T-cell (primary cell): Measurements from ENCODE around the gene ENOX1. TPM values are rescaled to one million over a fixed set of nuclear protein-coding genes. Genes with fewer than 3 reads are reported as not detected.

Experiments used
- ATAC-seq, 4 experiments: fragments of 200-7000 bp in 3 of 4; fragments of 150-1000 bp in 1 of 4; cut with Tn5 transposase; replicated peaks in 1 of 4; 1 replicate in 3 of 4; 2 replicates in 1 of 4; pipeline ENCODE4 v1.10.0; 2021; ENCODE audit warnings: moderate library complexity in 3 of 4, mild to moderate bottlenecking in 2 of 4, moderate number of reproducible peaks in 1 of 4
- CTCF ChIA-PET, 2 donors: fragments of 300-600 bp; sonication (Branson Sonifier 250); formaldehyde crosslinking; loops; one replicate each; lab custom pipeline; 2022; ENCODE audit warnings: antibody characterized with exemption in 2 of 2; lab: Charles Lee
- POLR2A ChIA-PET, 2 donors: fragments of 300-600 bp; sonication (Branson Sonifier 250); formaldehyde crosslinking; loops; one replicate each; lab custom pipeline; 2022; ENCODE audit warnings: antibody characterized with exemption in 2 of 2; lab: Charles Lee
- DNase-seq, 35 experiments: peaks; one replicate each; pipeline versions ENCODE4 v3.0.0 to v3.0.0-alpha.2; 2013 to 2023
- H3K27ac ChIP-seq: one replicate; pipeline ENCODE4 v1.5.1; 2013; ENCODE audit warnings: low read length
- H3K27me3 ChIP-seq, 2 experiments: replicated peaks in 1 of 2; 1 replicate in 1 of 2; 2 replicates in 1 of 2; pipeline versions ENCODE4 v1.6.1 to v1.7.0; 2013; ENCODE audit warnings: low read length in 1 of 2, mixed read lengths in 1 of 2; ENCODE audit not compliant: control insufficient read depth in 2 of 2, insufficient read depth in 2 of 2; ENCODE audit errors: extremely low read depth in 1 of 2
- H3K36me3 ChIP-seq, 2 donors: 1 replicate in 1 of 2; 2 replicates in 1 of 2; pipeline versions ENCODE4 v1.6.1 to v1.7.0; 2013; ENCODE audit warnings: low read length in 1 of 2; ENCODE audit not compliant: control insufficient read depth in 2 of 2, insufficient read depth in 1 of 2; ENCODE audit errors: extremely low read depth in 1 of 2
- H3K4me1 ChIP-seq, 2 experiments: 1 replicate in 1 of 2; 2 replicates in 1 of 2; pipeline versions ENCODE4 v1.6.1 to v1.7.0; 2013; ENCODE audit warnings: low read length in 2 of 2, mixed read lengths in 1 of 2; ENCODE audit not compliant: insufficient read depth in 2 of 2, control insufficient read depth in 1 of 2; ENCODE audit errors: extremely low read depth in 1 of 2
- H3K4me3 ChIP-seq, 2 donors: 1 replicate in 1 of 2; 2 replicates in 1 of 2; pipeline versions ENCODE4 v1.5.1 to v1.7.0; 2013; ENCODE audit warnings: mild to moderate bottlenecking in 2 of 2, low read length in 1 of 2, moderate library complexity in 1 of 2; ENCODE audit not compliant: control insufficient read depth in 1 of 2; ENCODE audit errors: extremely low read depth in 1 of 2
- H3K9me3 ChIP-seq: 2 replicates; pipeline ENCODE4 v1.7.0; 2013
- H3K27ac Mint-ChIP-seq, 2 donors: one replicate each; pipeline ENCODE4 v1.8.0; 2020 to 2021; ENCODE audit warnings: mild to moderate bottlenecking in 2 of 2, mixed read lengths in 2 of 2
- H3K27me3 Mint-ChIP-seq, 2 donors: one replicate each; pipeline ENCODE4 v1.8.0; 2021 to 2022; ENCODE audit warnings: mixed read lengths in 2 of 2
- H3K36me3 Mint-ChIP-seq: one replicate; pipeline ENCODE4 v1.8.0; 2021; ENCODE audit warnings: mixed read lengths
- H3K4me1 Mint-ChIP-seq, 3 donors: one replicate each; pipeline ENCODE4 v1.8.0; 2020 to 2022; ENCODE audit warnings: mixed read lengths in 3 of 3, mild to moderate bottlenecking in 1 of 3
- H3K4me3 Mint-ChIP-seq, 3 donors: one replicate each; pipeline ENCODE4 v1.8.0; 2020 to 2022; ENCODE audit warnings: mild to moderate bottlenecking in 3 of 3, mixed read lengths in 3 of 3, moderate library complexity in 3 of 3
- H3K9me3 Mint-ChIP-seq, 3 donors: one replicate each; pipeline ENCODE4 v1.8.0; 2020 to 2022; ENCODE audit warnings: mixed read lengths in 3 of 3
- WGBS: methylation state at CpG from one replicate; pipeline ENCODE4 v1.1.5; 2013; ENCODE audit warnings: missing lambda C conversion rate; ENCODE audit not compliant: insufficient coverage; 5-methylcytosine and 5-hydroxymethylcytosine counted together
- total RNA-seq, 35 experiments: library from RNA in 6 of 35; stranded (reverse) in 6 of 35; fragments of 120-200 nt in 1 of 35; gene quantifications; one replicate each; pipeline versions ENCODE4 v1.2.1 to v1.2.4 and lab custom pipeline; 2013 to 2026

The ENOX1 gene
- total RNA-seq, 5 donors from 2014 or later (not counting 1 experiment from before 2014, with no cell fraction given): 0.10 TPM; not detected in 4

DNA sequence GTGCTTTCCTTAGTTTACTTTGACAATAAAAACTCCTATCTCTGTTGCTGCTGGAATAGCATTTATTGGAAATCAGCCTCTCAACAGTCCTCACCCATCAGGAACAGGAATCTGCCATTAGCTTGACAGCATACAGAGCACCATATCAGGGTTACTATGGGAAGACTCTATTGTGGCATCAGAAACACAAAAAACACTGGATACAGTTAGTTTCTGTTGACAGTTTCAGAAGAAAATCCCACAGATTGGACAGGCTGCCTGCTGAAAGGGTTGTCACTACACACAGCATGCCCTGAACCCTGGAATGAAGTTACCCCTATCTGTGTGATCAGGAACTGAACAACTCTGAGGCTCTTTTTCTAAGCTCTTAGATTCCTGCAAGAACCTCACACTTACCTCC, 172.7 kb downstream of the ENOX1 start:
- Mint-ChIP-seq H3K9me3 (peaks cover 5 to 8% (median 8%) of the 10 kb centered on the region in 3 donors), H3K27ac (no peak overlapping the region), H3K4me3 (no peak overlapping the region), H3K27me3 (peaks cover 0 to 2% of the 10 kb centered on the region in 2 donors), H3K36me3 (no peaks in the 10 kb centered on the region), H3K4me1 (no peaks in the 10 kb centered on the region)
- no peaks in the 10 kb centered on the region for H3K36me3 ChIP-seq
- no peak overlapping the region for H3K4me3 ChIP-seq
- ChIA-PET POLR2A (interaction anchor here in 1 of 2 donors (0.6 kb wide), 1 partner anchor 732 kb away, joined by 3 read pairs; no protein-coding TSS in a partner anchor), CTCF (interaction anchor here in 1 of 2 donors (0.6 kb wide), 2 partner anchors 10 to 300 kb away, joined by 3 to 6 read pairs; no protein-coding TSS in a partner anchor)
- DNase-seq: no peak
- no peaks in the 10 kb centered on the region for H3K9me3 ChIP-seq
- H3K27me3 ChIP-seq: no peaks in the 10 kb centered on the region
- H3K27ac ChIP-seq: no peak overlapping the region
- no peak for ATAC-seq
- H3K4me1 ChIP-seq: no peaks in the 10 kb centered on the region

DNA sequence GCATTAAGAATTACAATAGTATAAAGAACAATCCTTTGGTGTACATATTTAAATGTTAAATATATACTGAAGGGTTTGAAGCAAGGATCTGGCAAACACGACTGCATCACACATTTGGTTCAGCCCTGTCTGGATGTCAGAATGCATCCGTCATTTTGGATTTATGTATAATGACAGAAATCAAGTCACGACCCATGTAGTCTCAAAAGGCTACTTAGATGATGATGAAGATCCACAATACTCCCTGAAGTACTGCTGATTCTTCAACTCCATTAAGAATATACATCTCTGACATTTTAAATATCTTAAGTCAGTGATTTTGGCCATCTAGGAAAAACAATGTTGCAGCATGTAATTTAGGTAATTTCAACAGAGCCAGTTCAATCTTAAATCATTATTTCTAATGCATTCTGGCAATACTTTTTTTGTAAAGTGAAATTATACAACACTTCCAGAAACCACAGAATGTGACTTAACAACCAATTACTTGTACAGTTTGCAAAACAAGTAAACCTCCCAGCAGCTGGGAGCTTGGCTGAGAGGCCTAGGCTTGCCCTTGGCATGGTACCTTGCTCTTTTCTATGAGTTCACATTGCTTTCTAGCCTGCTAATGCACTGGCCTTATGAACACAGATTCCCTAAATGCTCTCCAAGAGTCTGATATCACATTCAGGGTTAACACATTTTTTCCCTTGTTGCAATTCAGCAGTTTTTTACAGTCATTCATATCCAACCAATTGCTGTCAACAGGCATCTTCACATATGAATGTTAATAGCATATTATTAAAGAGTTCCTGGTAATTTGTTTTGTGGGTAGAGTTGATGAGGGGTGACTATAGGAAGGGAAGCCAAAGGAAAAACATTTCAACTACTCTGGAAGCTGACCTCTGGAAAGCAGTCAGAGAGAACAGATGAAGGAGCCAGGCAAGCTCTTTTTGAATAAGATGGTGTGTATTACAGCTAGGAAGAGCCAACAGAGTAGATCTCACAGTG, 175.2 kb downstream of the ENOX1 start:
- DNase-seq (no peak), ATAC-seq (no peak)
- CTCF ChIA-PET: no interaction called here
- peaks cover 0 to 2% of the 10 kb centered on the region in 2 donors for H3K27me3 Mint-ChIP-seq
- Histone ChIP-seq H3K27ac (no peak overlapping the region), H3K4me1 (no peaks in the 10 kb centered on the region), H3K27me3 (no peaks in the 10 kb centered on the region), H3K36me3 (no peaks in the 10 kb centered on the region), H3K4me3 (no peak overlapping the region), H3K9me3 (no peaks in the 10 kb centered on the region)
- no CpG with 5 or more reads among the region's 3 CpGs for whole genome bisulfite sequencing
- no peaks in the 10 kb centered on the region for H3K4me1 Mint-ChIP-seq
- no peak overlapping the region for H3K27ac Mint-ChIP-seq
- POLR2A ChIA-PET: interaction anchor here in 1 of 2 donors (0.6 kb wide), 1 partner anchor 461 kb away, joined by 3 read pairs; no protein-coding TSS in a partner anchor
- no peaks in the 10 kb centered on the region for H3K36me3 Mint-ChIP-seq
- H3K4me3 Mint-ChIP-seq: no peak overlapping the region
- no peaks in the 10 kb centered on the region for H3K9me3 Mint-ChIP-seq

DNA sequence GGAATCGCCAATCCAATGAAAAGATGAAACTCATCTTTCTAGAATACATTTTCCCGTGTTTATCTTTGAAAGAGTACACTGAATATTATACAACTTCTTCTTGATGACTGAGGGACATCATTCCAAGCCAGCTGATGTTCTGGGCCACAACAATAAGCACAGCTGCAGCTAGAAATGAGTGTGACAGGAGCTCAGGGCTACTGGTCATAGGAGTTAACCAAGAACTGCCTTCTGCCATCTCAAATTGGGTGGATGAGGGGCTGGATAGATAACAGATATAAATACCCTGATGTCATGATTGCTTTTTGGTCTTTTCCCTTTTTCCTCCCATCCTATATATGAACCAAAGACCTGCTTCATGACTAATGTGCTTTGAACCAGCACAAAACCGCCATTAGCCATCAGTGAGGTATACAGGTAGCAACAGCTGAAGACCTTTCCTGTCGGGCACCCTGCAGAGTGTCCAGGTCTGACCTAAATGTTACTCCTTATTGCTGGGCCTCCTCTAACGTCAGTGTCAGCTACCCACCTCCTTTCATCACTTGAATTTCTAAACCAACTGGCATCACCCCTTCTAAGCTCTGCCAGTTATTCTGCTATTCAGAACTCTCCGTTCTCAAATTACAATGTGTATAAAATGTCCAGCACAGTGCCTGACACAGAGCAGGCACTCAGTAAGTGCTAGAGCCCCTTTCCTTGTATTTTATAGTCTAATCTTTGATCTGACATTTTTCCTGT, 178.2 kb downstream of the ENOX1 start:
- ATAC-seq (no peak), DNase-seq (no peak)
- 68% methylated on average over 4 of the region's 6 CpGs for WGBS
- Mint-ChIP-seq H3K27ac (no peak overlapping the region), H3K4me3 (no peak overlapping the region), H3K9me3 (peaks cover 7 to 20% (median 7%) of the 10 kb centered on the region in 3 donors), H3K36me3 (no peaks in the 10 kb centered on the region), H3K4me1 (no peaks in the 10 kb centered on the region), H3K27me3 (peaks cover 0 to 13% of the 10 kb centered on the region in 2 donors)
- ChIA-PET POLR2A (no interaction called here), CTCF (no interaction called here)
- Histone ChIP-seq H3K4me3 (no peak overlapping the region), H3K9me3 (peaks cover 2% of the 10 kb centered on the region), H3K27ac (no peak overlapping the region), H3K36me3 (no peaks in the 10 kb centered on the region), H3K4me1 (no peaks in the 10 kb centered on the region), H3K27me3 (no peaks in the 10 kb centered on the region)

DNA sequence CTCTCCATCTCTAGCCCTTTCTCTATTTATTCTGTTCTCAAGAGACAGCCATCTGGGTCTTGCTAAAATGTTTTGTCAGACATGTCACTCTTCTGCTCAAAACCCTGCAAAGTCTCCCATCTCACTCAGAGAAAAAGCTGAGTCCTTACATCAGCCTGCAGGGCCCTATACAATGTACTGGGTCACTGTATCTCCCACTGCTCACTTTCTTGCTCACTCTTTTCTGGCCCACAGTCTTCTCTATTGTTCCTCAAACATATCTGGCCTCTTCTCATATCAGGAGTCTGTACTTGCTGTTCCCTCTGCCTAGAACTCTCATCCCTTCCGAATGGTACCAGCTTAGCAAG, 189.2 kb downstream of the ENOX1 start:
- Mint-ChIP-seq H3K27ac (no peak overlapping the region), H3K4me1 (peaks cover 0 to 17% (median 0%) of the 10 kb centered on the region in 3 donors), H3K27me3 (no peaks in the 10 kb centered on the region), H3K4me3 (no peak overlapping the region), H3K9me3 (no peaks in the 10 kb centered on the region), H3K36me3 (no peaks in the 10 kb centered on the region)
- Histone ChIP-seq H3K4me1 (peaks cover 0 to 2% of the 10 kb centered on the region in 2 experiments), H3K27me3 (peaks cover 0 to 2% of the 10 kb centered on the region in 2 experiments), H3K4me3 (no peak overlapping the region), H3K9me3 (no peaks in the 10 kb centered on the region), H3K36me3 (no peaks in the 10 kb centered on the region), H3K27ac (no peak overlapping the region)
- ATAC-seq (no peak), DNase-seq (no peak)
- WGBS: 69% methylated on average over 1 of the region's 1 CpG
- CTCF ChIA-PET: no interaction called here
- POLR2A ChIA-PET: no interaction called here

DNA sequence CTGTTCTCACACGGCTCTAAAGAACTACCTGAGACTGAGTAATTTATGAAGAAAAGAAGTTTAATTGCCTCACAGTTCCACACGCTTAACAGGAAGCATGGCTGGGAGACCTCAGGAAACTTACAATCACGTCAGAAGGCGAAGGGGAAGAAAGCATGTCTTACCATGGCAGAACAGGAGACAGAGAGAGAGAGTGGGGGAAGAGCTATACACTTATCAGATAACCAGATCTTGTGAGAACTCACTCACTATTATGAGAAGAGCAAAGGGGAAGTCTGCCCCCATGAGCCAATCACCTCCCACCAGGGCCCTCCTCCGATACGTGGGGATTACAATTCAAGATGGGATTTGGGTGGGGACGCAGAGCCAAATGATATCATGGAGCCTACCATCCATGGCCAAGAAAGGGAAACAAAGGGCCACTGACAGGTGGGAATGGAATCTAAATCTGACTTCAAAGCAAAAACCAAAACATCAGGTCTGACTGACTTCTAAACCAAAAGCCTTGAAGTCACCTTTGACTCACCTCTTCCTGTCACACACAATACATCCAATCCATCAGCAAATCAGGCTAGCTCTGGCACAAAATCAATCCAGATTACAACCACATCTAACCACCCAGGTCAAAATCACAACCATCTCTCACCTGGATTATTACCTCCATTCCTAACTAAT, 189.7 kb downstream of the ENOX1 start:
- peaks cover 0 to 2% of the 10 kb centered on the region in 2 experiments for H3K27me3 ChIP-seq
- H3K36me3 ChIP-seq: no peaks in the 10 kb centered on the region
- Mint-ChIP-seq H3K9me3 (no peaks in the 10 kb centered on the region), H3K4me3 (no peak overlapping the region), H3K27me3 (no peaks in the 10 kb centered on the region), H3K36me3 (no peaks in the 10 kb centered on the region), H3K27ac (no peak overlapping the region), H3K4me1 (peaks cover 0 to 17% (median 0%) of the 10 kb centered on the region in 3 donors)
- POLR2A ChIA-PET: no interaction called here
- no CpG with 5 or more reads among the region's 7 CpGs for WGBS
- CTCF ChIA-PET: no interaction called here
- no peak overlapping the region for H3K4me3 ChIP-seq
- peaks cover 0 to 2% of the 10 kb centered on the region in 2 experiments for H3K4me1 ChIP-seq
- peak in 2 of 4 experiments; percentile 33 to 34 for ATAC-seq
- H3K27ac ChIP-seq: no peak overlapping the region
- no peaks in the 10 kb centered on the region for H3K9me3 ChIP-seq
- DNase-seq: no peak

DNA sequence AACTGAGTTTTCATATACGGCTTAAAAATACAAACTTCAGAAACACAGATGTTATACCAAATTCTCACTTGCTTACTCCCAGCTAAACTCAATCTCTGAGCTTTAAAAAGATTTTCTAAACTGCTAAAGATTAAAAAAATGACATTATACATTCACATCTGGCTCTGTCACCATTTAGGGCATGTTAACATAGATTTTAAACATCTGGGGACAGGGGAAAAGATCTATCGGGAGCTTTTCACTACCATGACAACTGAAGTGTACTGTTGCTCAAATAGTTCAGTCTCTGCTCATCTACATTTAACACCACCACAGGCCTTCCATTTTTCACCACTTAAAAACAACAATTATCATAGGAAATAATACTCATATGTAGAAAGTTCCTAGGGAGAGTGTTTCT, 190.8 kb downstream of the ENOX1 start:
- ChIA-PET POLR2A (no interaction called here), CTCF (no interaction called here)
- Histone ChIP-seq H3K4me1 (peaks cover 0 to 2% of the 10 kb centered on the region in 2 experiments), H3K9me3 (no peaks in the 10 kb centered on the region), H3K27ac (no peak overlapping the region), H3K27me3 (peaks cover 0 to 2% of the 10 kb centered on the region in 2 experiments), H3K36me3 (no peaks in the 10 kb centered on the region), H3K4me3 (no peak overlapping the region)
- DNase-seq (no peak), ATAC-seq (no peak)
- Mint-ChIP-seq H3K36me3 (no peaks in the 10 kb centered on the region), H3K4me1 (peaks cover 0 to 17% (median 0%) of the 10 kb centered on the region in 3 donors), H3K27me3 (no peaks in the 10 kb centered on the region), H3K9me3 (no peaks in the 10 kb centered on the region), H3K27ac (no peak overlapping the region), H3K4me3 (no peak overlapping the region)
- WGBS: 100% methylated on average over 1 of the region's 2 CpGs
